Kidney (tissue), 14 donors: ENCODE results near the gene PLAC8. TPM values are rescaled to one million over a fixed set of nuclear protein-coding genes. Genes with fewer than 3 reads are reported as not detected.

Experiments used
- DNase-seq, 5 donors: peaks; one replicate each; pipeline ENCODE4 v3.0.0-alpha.2; 2013 to 2020
- FAIRE-seq: peaks from 2 replicates; lab custom pipeline; 2012; peaks lifted over from hg19 to GRCh38; lab: Jason Lieb, UNC
- H3K27ac ChIP-seq, 2 donors: one replicate each; pipeline ENCODE4 v1.7.0; 2013; ENCODE audit warnings: low read depth in 2 of 2, low read length in 2 of 2, inconsistent platforms in 1 of 2
- H3K27me3 ChIP-seq: one replicate; pipeline ENCODE4 v1.7.1; 2013; ENCODE audit warnings: low read length, inconsistent platforms; ENCODE audit not compliant: control insufficient read depth, insufficient read depth
- H3K36me3 ChIP-seq, 3 donors: one replicate each; pipeline versions ENCODE4 v1.7.0 to v1.7.1; 2013; ENCODE audit warnings: low read length in 3 of 3, control low read depth in 1 of 3, inconsistent platforms in 1 of 3; ENCODE audit not compliant: insufficient read depth in 3 of 3, control insufficient read depth in 2 of 3
- H3K4me1 ChIP-seq, 3 donors: one replicate each; pipeline versions ENCODE4 v1.7.0 to v1.7.1; 2013; ENCODE audit warnings: low read length in 3 of 3, inconsistent platforms in 1 of 3, low read depth in 1 of 3; ENCODE audit not compliant: control insufficient read depth in 2 of 3, insufficient read depth in 2 of 3
- H3K4me3 ChIP-seq, 3 donors: one replicate each; pipeline versions ENCODE4 v1.7.0 to v1.8.1; 2013; ENCODE audit warnings: low read length in 3 of 3, control low read depth in 1 of 3, inconsistent platforms in 1 of 3
- H3K9ac ChIP-seq, 3 donors: one replicate each; pipeline versions ENCODE4 v1.7.0 to v1.7.1; 2013; ENCODE audit warnings: low read length in 3 of 3, control low read depth in 1 of 3, inconsistent platforms in 1 of 3
- H3K9me3 ChIP-seq, 3 donors: one replicate each; pipeline versions ENCODE4 v1.7.0 to v1.7.1; 2013; ENCODE audit warnings: low read length in 3 of 3, control low read depth in 1 of 3, inconsistent platforms in 1 of 3; ENCODE audit not compliant: control insufficient read depth in 2 of 3, insufficient read depth in 1 of 3
- CTCF ChIP-seq: IDR thresholded peaks from 3 replicates; pipeline ENCODE4 v1.5.1; 2012; ENCODE audit warnings: mild to moderate bottlenecking, moderate library complexity, borderline replicate concordance; ENCODE audit not compliant: insufficient read depth; ENCODE audit errors: extremely low read depth
- intact Hi-C: fragments of 100-400 bp; cut with DNase I; formaldehyde crosslinking; loops from one replicate; pipeline ENCODE4 v1.11.1; 2022
- polyA plus RNA-seq: library from polyadenylated mRNA; stranded (reverse); fragments of 350-450 nt; fragmentation: Illumina TruSeq; extraction: RNeasy Lipid Tissue Mini Kit (QIAGEN cat#74804); gene quantifications from one replicate; pipeline ENCODE4 v1.2.3, GENCODE V29; 2014; ENCODE audit warnings: low read depth, low replicate concordance; ENCODE audit not compliant: insufficient read depth
- total RNA-seq: library from RNA; stranded (reverse); fragmentation: NEBNext Ultra II Directional; extraction: Animal tissue kit (Norgen Biotek cat#: 25700); gene quantifications from one replicate; pipeline ENCODE4 v1.2.1, GENCODE V29; 2021
- donor health status: control.
- donor health status: control.
- donor health status: control.
- donor health status: control.
- donor health status: control.
- donor health status: DM: yes; HTN: yes; CAD: no.
- donor health status: Normal renal cell carcinoma (clear cell type).

Gene PLAC8
- total and polyA plus RNA-seq, 2 donors from 2014 or later: 3.6 to 10.3 TPM

GRCh38 chr4:83071116-83071515, 43.4 kb downstream of the PLAC8 start:
- no peaks in the 10 kb centered on the region for H3K27me3 ChIP-seq
- no peaks in the 10 kb centered on the region for H3K9me3 ChIP-seq
- intact Hi-C loops: loop anchor here (10.0 kb wide), 1 partner anchor 194 kb away; no protein-coding TSS in a partner anchor
- DNase-seq (no peak), FAIRE-seq (no peak)
- no peak overlapping the region for H3K9ac ChIP-seq
- H3K36me3 ChIP-seq: peaks cover 6 to 25% (median 23%) of the 10 kb centered on the region in 3 donors
- H3K4me1 ChIP-seq: no peaks in the 10 kb centered on the region
- no peak for TF ChIP-seq CTCF
- H3K27ac ChIP-seq: no peak overlapping the region
- H3K4me3 ChIP-seq: no peak overlapping the region

GRCh38 chr4:83067058-83067639, 47.4 kb downstream of the PLAC8 start:
- no peaks in the 10 kb centered on the region for H3K4me1 ChIP-seq
- intact Hi-C loops: no loop called here
- no peaks in the 10 kb centered on the region for H3K27me3 ChIP-seq
- no peak for TF ChIP-seq CTCF
- H3K9ac ChIP-seq: no peak overlapping the region
- no peak for DNase-seq
- H3K36me3 ChIP-seq: peaks cover 9 to 40% (median 22%) of the 10 kb centered on the region in 3 donors
- no peaks in the 10 kb centered on the region for H3K9me3 ChIP-seq
- no peak overlapping the region for H3K4me3 ChIP-seq
- no peak for FAIRE-seq
- H3K27ac ChIP-seq: no peak overlapping the region

DNA sequence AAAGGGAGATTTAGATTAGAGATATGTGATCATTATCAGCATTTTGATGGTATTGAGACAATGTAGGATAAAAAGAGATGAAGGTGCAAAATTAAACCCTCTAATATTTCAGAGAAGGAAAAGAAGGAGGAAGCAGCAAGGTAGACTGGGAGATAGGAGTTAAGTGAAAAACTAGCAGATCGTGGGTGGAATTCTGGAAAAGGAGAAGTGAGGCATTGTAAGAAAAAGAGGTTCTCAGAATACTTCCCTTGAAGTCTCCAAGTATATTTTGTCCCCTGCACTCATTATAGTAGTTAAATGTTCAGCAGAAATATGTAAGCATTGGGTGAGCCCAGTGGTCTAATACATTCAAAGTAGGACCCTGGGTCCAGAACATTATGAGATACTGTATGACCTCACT, 49.3 kb downstream of the PLAC8 start:
- Histone ChIP-seq H3K4me3 (no peak overlapping the region), H3K4me1 (no peaks in the 10 kb centered on the region), H3K36me3 (peaks cover 8 to 44% (median 16%) of the 10 kb centered on the region in 3 donors), H3K27me3 (no peaks in the 10 kb centered on the region), H3K9ac (no peak overlapping the region), H3K9me3 (no peaks in the 10 kb centered on the region), H3K27ac (no peak overlapping the region)
- intact Hi-C loops: no loop called here
- DNase-seq: no peak
- FAIRE-seq: no peak
- TF ChIP-seq CTCF: no peak

DNA sequence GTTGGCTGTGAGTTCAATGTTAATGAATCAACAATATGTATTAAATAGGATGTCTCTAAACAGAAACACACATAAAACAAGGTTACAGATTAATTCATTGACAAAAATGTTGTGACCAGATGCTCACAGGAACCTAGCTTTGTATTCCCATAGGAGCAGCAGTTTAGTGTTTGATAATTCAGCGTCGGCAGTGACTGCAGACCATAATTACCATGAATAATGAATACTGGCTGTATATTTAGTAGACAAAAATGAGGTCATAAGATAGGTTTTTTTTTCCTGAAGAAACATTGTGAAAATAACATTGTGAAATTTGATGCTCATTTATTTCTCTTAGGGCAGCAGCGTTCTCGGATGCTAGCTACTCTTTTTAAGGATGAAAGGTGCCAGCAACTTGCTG, 51.8 kb downstream of the PLAC8 start:
- Histone ChIP-seq H3K9ac (no peak overlapping the region), H3K36me3 (peaks cover 7 to 32% (median 7%) of the 10 kb centered on the region in 3 donors)
- intact Hi-C loops: no loop called here

More for the DNA sequence above, 51.8 kb downstream of the PLAC8 start:
- no peaks in the 10 kb centered on the region for H3K27me3 ChIP-seq
- DNase-seq (no peak), FAIRE-seq (no peak)
- TF ChIP-seq CTCF: no peak
- H3K9me3 ChIP-seq: no peaks in the 10 kb centered on the region
- no peak overlapping the region for H3K27ac ChIP-seq
- no peaks in the 10 kb centered on the region for H3K4me1 ChIP-seq
- no peak overlapping the region for H3K4me3 ChIP-seq
